Peyer's patch (tissue), 4 donors: ENCODE measurements around the gene TACC2.

Source experiments
- CTCF ChIP-seq, 6 experiments: fragments of 450-650 bp in 4 of 6; fragments of 200-600 bp in 2 of 6; sonication (generic) in 1 of 6; IDR thresholded peaks; one replicate each; pipeline ENCODE4 v1.5.1; 2017 to 2019; ENCODE audit warnings: antibody characterized with exemption in 6 of 6, mild to moderate bottlenecking in 3 of 6, moderate library complexity in 1 of 6
- POLR2A ChIP-seq, 2 donors: fragments of 450-650 bp; IDR thresholded peaks; one replicate each; pipeline ENCODE4 v1.5.1; 2017; ENCODE audit warnings: antibody characterized with exemption in 2 of 2, mild to moderate bottlenecking in 2 of 2, moderate library complexity in 2 of 2

- TF ChIP-seq CTCF (IDR thresholded peaks at IDR 0.05) (peak in 2 of 6 experiments; percentile 50 to 70), POLR2A (IDR thresholded peaks at IDR 0.05) (no peak)
These were observed 13.5 kb upstream of the TACC2 start for GRCh38 chr10:121975295-121976086.
